DLD1 (cell line): Measurements from ENCODE around the gene MGRN1.

Experiments
- in situ Hi-C: cut with HindIII; loops from 2 replicates; pipeline ENCODE4 v1.10.0; 2017; ENCODE audit warnings: low sequenced_read_pairs

MGRN1 gene

GRCh38 chr16:4696172-4696904 lies 71.7 kb downstream of the MGRN1 start:
- in situ Hi-C loops, result no loop called here

GRCh38 chr16:4696905-4697847 lies 72.5 kb downstream of the MGRN1 start:
- in situ Hi-C loops, result no loop called here

- in situ Hi-C loops, result no loop called here
These were observed 73.2 kb downstream of the MGRN1 start for GRCh38 chr16:4697848-4698291.

GRCh38 chr16:4698321-4699045 lies 73.9 kb downstream of the MGRN1 start:
- in situ Hi-C loops, result no loop called here

- in situ Hi-C loops, result no loop called here
These were observed 74.5 kb downstream of the MGRN1 start for GRCh38 chr16:4699046-4699556.

GRCh38 chr16:4700380-4700996 lies 75.9 kb downstream of the MGRN1 start:
- in situ Hi-C loops, result no loop called here

- in situ Hi-C loops, result no loop called here
These were observed 76.5 kb downstream of the MGRN1 start for GRCh38 chr16:4700997-4701743.

- in situ Hi-C loops, result no loop called here
These were observed 77.3 kb downstream of the MGRN1 start for GRCh38 chr16:4701791-4702465.

GRCh38 chr16:4702466-4702808 lies 77.8 kb downstream of the MGRN1 start:
- in situ Hi-C loops, result no loop called here

GRCh38 chr16:4703906-4704305 lies 79.3 kb downstream of the MGRN1 start:
- in situ Hi-C loops, result no loop called here

GRCh38 chr16:4704491-4704890 lies 79.9 kb downstream of the MGRN1 start:
- in situ Hi-C loops, result no loop called here

- in situ Hi-C loops, result no loop called here
These were observed 80.3 kb downstream of the MGRN1 start for GRCh38 chr16:4704913-4705312.

- in situ Hi-C loops, result no loop called here
These were observed 82.2 kb downstream of the MGRN1 start for GRCh38 chr16:4706871-4707270.

- in situ Hi-C loops, result no loop called here
These were observed 84.9 kb downstream of the MGRN1 start for GRCh38 chr16:4709481-4709880.

GRCh38 chr16:4713663-4714501 lies 89.3 kb downstream of the MGRN1 start:
- in situ Hi-C loops, result no loop called here

GRCh38 chr16:4714996-4715395 lies 90.4 kb downstream of the MGRN1 start:
- in situ Hi-C loops, result no loop called here

GRCh38 chr16:4718466-4718865 lies 93.8 kb downstream of the MGRN1 start:
- in situ Hi-C loops, result no loop called here

GRCh38 chr16:4723071-4723767 lies 98.6 kb downstream of the MGRN1 start:
- in situ Hi-C loops, result no loop called here
